B cell (primary cell): ENCODE data around the gene ADARB2. TPM values are rescaled to one million over a fixed set of nuclear protein-coding genes. Genes with fewer than 3 reads are reported as not detected.

Experiments used
- ATAC-seq: fragments of 200-7000 bp; cut with Tn5 transposase; one replicate; pipeline ENCODE4 v1.10.0; 2021; ENCODE audit warnings: low read depth, mild to moderate bottlenecking, moderate number of reproducible peaks, moderate library complexity
- CTCF ChIA-PET: fragments of 350-600 bp; sonication (Branson Sonifier 250); formaldehyde crosslinking; loops from one replicate; lab custom pipeline; 2021; ENCODE audit warnings: antibody characterized with exemption, inconsistent platforms; lab: Charles Lee
- POLR2A ChIA-PET: fragments of 350-600 bp; sonication (Branson Sonifier 250); formaldehyde crosslinking; loops from one replicate; lab custom pipeline; 2021; ENCODE audit warnings: antibody characterized with exemption; lab: Charles Lee
- DNase-seq: peaks from one replicate; pipeline ENCODE4 v3.0.0; 2013
- H2AFZ ChIP-seq: 2 replicates; pipeline ENCODE4 v1.6.1; 2012; ENCODE audit warnings: mild to moderate bottlenecking, low read depth, low read length; ENCODE audit not compliant: insufficient read depth, poor library complexity, severe bottlenecking
- H3K27ac ChIP-seq, 2 donors: 1 replicate in 1 of 2; 2 replicates in 1 of 2; pipeline ENCODE4 v1.5.1; 2012 to 2013; ENCODE audit warnings: low read length in 2 of 2, mild to moderate bottlenecking in 2 of 2, moderate library complexity in 1 of 2
- H3K27me3 ChIP-seq, 4 experiments: fragments of 200-600 bp in 1 of 4; sonication (generic) in 1 of 4; replicated peaks in 1 of 4; 1 replicate in 2 of 4; 2 replicates in 2 of 4; pipeline versions ENCODE4 v1.6.1 to v1.7.0; 2013 to 2016; ENCODE audit warnings: low read length in 3 of 4, mild to moderate bottlenecking in 2 of 4, mixed read lengths in 1 of 4, moderate library complexity in 1 of 4; ENCODE audit not compliant: insufficient read depth in 4 of 4, control insufficient read depth in 3 of 4; ENCODE audit errors: control extremely low read depth in 1 of 4
- H3K36me3 ChIP-seq, 2 experiments: replicated peaks in 1 of 2; 1 replicate in 1 of 2; 2 replicates in 1 of 2; pipeline versions ENCODE4 v1.6.1 to v1.7.1; 2013; ENCODE audit warnings: low read length in 1 of 2; ENCODE audit not compliant: insufficient read depth in 2 of 2, control insufficient read depth in 1 of 2; ENCODE audit errors: control extremely low read depth in 1 of 2, extremely low read depth in 1 of 2
- H3K4me1 ChIP-seq, 2 donors: fragments of 200-600 bp in 1 of 2; sonication (generic) in 1 of 2; 1 replicate in 1 of 2; 2 replicates in 1 of 2; pipeline versions ENCODE4 v1.5.1 to v1.6.1; 2013 to 2017; ENCODE audit warnings: low read length in 2 of 2; ENCODE audit not compliant: control insufficient read depth in 2 of 2, insufficient read depth in 2 of 2
- H3K4me2 ChIP-seq: replicated peaks from 2 replicates; pipeline ENCODE3; 2012; ENCODE audit warnings: mild to moderate bottlenecking, low read depth, low read length; ENCODE audit not compliant: poor library complexity, severe bottlenecking
- H3K4me3 ChIP-seq, 5 experiments: fragments of 200-600 bp in 1 of 5; sonication (generic) in 1 of 5; 1 replicate in 3 of 5; 2 replicates in 2 of 5; pipeline versions ENCODE4 v1.5.1 to v1.7.0; 2011 to 2016; ENCODE audit warnings: low read length in 4 of 5, mild to moderate bottlenecking in 4 of 5, low read depth in 2 of 5, control low read depth in 1 of 5, moderate library complexity in 1 of 5; ENCODE audit not compliant: insufficient read depth in 1 of 5; ENCODE audit errors: control extremely low read depth in 1 of 5, extremely low read depth in 1 of 5
- H3K79me2 ChIP-seq: fragments of 200-600 bp; sonication (generic); one replicate; pipeline ENCODE4 v1.6.0; 2016; ENCODE audit warnings: low read length; ENCODE audit not compliant: control insufficient read depth, insufficient read depth
- H3K9ac ChIP-seq: fragments of 200-600 bp; sonication (generic); 2 replicates; pipeline ENCODE4 v1.6.1; 2017; ENCODE audit warnings: mild to moderate bottlenecking, low read length, moderate library complexity
- H3K9me3 ChIP-seq, 3 donors: one replicate each; pipeline versions ENCODE4 v1.6.1 to v1.7.1; 2013; ENCODE audit warnings: low read length in 2 of 3; ENCODE audit not compliant: control insufficient read depth in 2 of 3, insufficient read depth in 1 of 3; ENCODE audit errors: control extremely low read depth in 1 of 3
- H4K20me1 ChIP-seq: 2 replicates; pipeline ENCODE4 v1.6.0; 2012; ENCODE audit warnings: mild to moderate bottlenecking, low read length; ENCODE audit not compliant: insufficient read depth, control insufficient read depth, poor library complexity, severe bottlenecking
- H3K27ac Mint-ChIP-seq: one replicate; pipeline ENCODE4 v1.8.0; 2021; ENCODE audit warnings: mixed read lengths
- H3K27me3 Mint-ChIP-seq: one replicate; pipeline ENCODE4 v1.8.0; 2021; ENCODE audit warnings: mixed read lengths
- H3K4me1 Mint-ChIP-seq: one replicate; pipeline ENCODE4 v1.8.0; 2021; ENCODE audit warnings: mixed read lengths
- H3K4me3 Mint-ChIP-seq: one replicate; pipeline ENCODE4 v1.8.0; 2021; ENCODE audit warnings: mixed read lengths
- H3K9me3 Mint-ChIP-seq: one replicate; pipeline ENCODE4 v1.8.0; 2022; ENCODE audit warnings: mixed read lengths; ENCODE audit not compliant: insufficient read depth
- CTCF ChIP-seq: fragments of 200-600 bp; IDR thresholded peaks from one replicate; pipeline ENCODE4 v1.8.0; 2022; ENCODE audit warnings: antibody characterized with exemption, mild to moderate bottlenecking
- EZH2 ChIP-seq: IDR thresholded peaks from 2 replicates; pipeline ENCODE4 v1.6.1; 2012; ENCODE audit warnings: borderline replicate concordance, low read depth, mild to moderate bottlenecking, moderate library complexity, low read length; ENCODE audit not compliant: insufficient read depth, poor library complexity, severe bottlenecking
- WGBS: methylation state at CpG from one replicate; pipeline ENCODE4 v1.1.5; 2013; ENCODE audit warnings: missing lambda C conversion rate; ENCODE audit not compliant: insufficient coverage; 5-methylcytosine and 5-hydroxymethylcytosine counted together
- intact Hi-C: fragments of 100-400 bp; cut with micrococcal nuclease; formaldehyde crosslinking; loops from one replicate; pipeline ENCODE4 v1.10.0; 2022
- polyA plus RNA-seq: library from polyadenylated mRNA; depleted of rRNA; stranded (reverse); fragments of >200 nt; gene quantifications from 2 replicates; pipeline ENCODE4 v1.2.3, GENCODE V29; 2012
- total RNA-seq, 2 donors: library from RNA; stranded (reverse); fragments of 120-200 nt in 1 of 2; gene quantifications; 1 replicate in 1 of 2; 2 replicates in 1 of 2; pipeline versions ENCODE4 v1.2.3 to v1.2.4, GENCODE V29; 2013 to 2022

Gene ADARB2
- total and polyA plus RNA-seq, 2 donors (not counting 1 experiment from before 2014, with no cell fraction given): 0.13 to 0.96 TPM

GRCh38 chr10:1402016-1402770 lies 335.1 kb downstream of the ADARB2 start:
- Histone ChIP-seq H2AFZ (no peak overlapping the region), H3K9ac (no peak overlapping the region), H3K4me3 (no peak overlapping the region), H3K27me3 (peaks cover 0 to 13% (median 2%) of the 10 kb centered on the region in 4 experiments), H3K36me3 (no peaks in the 10 kb centered on the region), H3K4me1 (no peaks in the 10 kb centered on the region), H3K9me3 (peaks cover 0 to 2% (median 0%) of the 10 kb centered on the region in 3 donors), H3K27ac (no peak overlapping the region), H4K20me1 (no peaks in the 10 kb centered on the region), H3K79me2 (no peaks in the 10 kb centered on the region), H3K4me2 (no peak overlapping the region)
- no peak overlapping the region for H3K4me3 Mint-ChIP-seq
- ATAC-seq (no peak), DNase-seq (no peak)
- WGBS: 87% methylated on average over 24 of the region's 25 CpGs
- peaks cover 32% of the 10 kb centered on the region for H3K27me3 Mint-ChIP-seq
- no peak overlapping the region for H3K27ac Mint-ChIP-seq
- TF ChIP-seq EZH2 (no peak), CTCF (no peak)
- ChIA-PET POLR2A (no interaction called here), CTCF (interaction anchor here (0.8 kb wide), 1 partner anchor 330 kb away, joined by 3 read pairs; no protein-coding TSS in a partner anchor)
- no peaks in the 10 kb centered on the region for H3K9me3 Mint-ChIP-seq
- H3K4me1 Mint-ChIP-seq: no peaks in the 10 kb centered on the region
- intact Hi-C loops: no loop called here
